Trophoblast cell (in vitro differentiated cells and primary cell): ENCODE measurements around the gene HEPH.

Experiments
- DNase-seq, 2 donors: peaks; one replicate each; pipeline ENCODE4 v3.0.0-alpha.2; 2016
- H2AFZ ChIP-seq: 2 replicates; pipeline ENCODE4 v1.6.1; 2013; ENCODE audit warnings: low read length, moderate library complexity, mild to moderate bottlenecking; ENCODE audit not compliant: insufficient read depth, poor library complexity
- H2AK5ac ChIP-seq: 2 replicates; pipeline ENCODE4 v1.6.1; 2013; ENCODE audit warnings: mild to moderate bottlenecking, low read length
- H2BK120ac ChIP-seq: 2 replicates; pipeline ENCODE4 v1.6.1; 2013; ENCODE audit warnings: low read length, mild to moderate bottlenecking, moderate library complexity; ENCODE audit not compliant: insufficient read depth, poor library complexity
- H2BK12ac ChIP-seq: 2 replicates; pipeline ENCODE4 v1.6.1; 2013; ENCODE audit warnings: mild to moderate bottlenecking, low read length, moderate library complexity
- H2BK5ac ChIP-seq: 2 replicates; pipeline ENCODE4 v1.6.1; 2013; ENCODE audit warnings: low read length, low read depth, moderate library complexity, mild to moderate bottlenecking; ENCODE audit not compliant: poor library complexity
- H3K14ac ChIP-seq: 2 replicates; pipeline ENCODE4 v1.6.1; 2013; ENCODE audit warnings: mild to moderate bottlenecking, low read length
- H3K18ac ChIP-seq: 2 replicates; pipeline ENCODE4 v1.6.1; 2013; ENCODE audit warnings: mild to moderate bottlenecking, low read length
- H3K23ac ChIP-seq: 2 replicates; pipeline ENCODE4 v1.6.1; 2013; ENCODE audit warnings: low read length
- H3K27ac ChIP-seq: 2 replicates; pipeline ENCODE4 v1.5.1; 2013; ENCODE audit warnings: low read depth, mild to moderate bottlenecking, inconsistent platforms, low read length, moderate library complexity
- H3K27me3 ChIP-seq: 2 replicates; pipeline ENCODE4 v1.6.1; 2013; ENCODE audit warnings: inconsistent platforms, mild to moderate bottlenecking, low read length, moderate library complexity; ENCODE audit not compliant: insufficient read depth
- H3K36me3 ChIP-seq, 2 experiments: 1 replicate in 1 of 2; 2 replicates in 1 of 2; pipeline ENCODE4 v1.6.1; 2013; ENCODE audit warnings: low read length in 2 of 2, mild to moderate bottlenecking in 2 of 2, moderate library complexity in 1 of 2; ENCODE audit not compliant: insufficient read depth in 2 of 2, control insufficient read depth in 1 of 2
- H3K4ac ChIP-seq: 2 replicates; pipeline ENCODE4 v1.6.1; 2013; ENCODE audit warnings: low read depth, mild to moderate bottlenecking, low read length, moderate library complexity
- H3K4me1 ChIP-seq, 2 experiments: 1 replicate in 1 of 2; 2 replicates in 1 of 2; pipeline ENCODE4 v1.6.1; 2013; ENCODE audit warnings: low read length in 2 of 2, mild to moderate bottlenecking in 2 of 2, moderate library complexity in 1 of 2; ENCODE audit not compliant: insufficient read depth in 2 of 2, control insufficient read depth in 1 of 2
- H3K4me2 ChIP-seq: 2 replicates; pipeline ENCODE4 v1.6.1; 2013; ENCODE audit warnings: inconsistent platforms, mild to moderate bottlenecking, low read length, moderate library complexity
- H3K4me3 ChIP-seq: 2 replicates; pipeline ENCODE4 v1.5.1; 2013; ENCODE audit warnings: mild to moderate bottlenecking, low read depth, low read length, inconsistent platforms
- H3K79me1 ChIP-seq: one replicate; pipeline ENCODE4 v1.6.1; 2013; ENCODE audit warnings: low read length
- H3K79me2 ChIP-seq: 2 replicates; pipeline ENCODE4 v1.6.1; 2013; ENCODE audit warnings: low read length, mild to moderate bottlenecking; ENCODE audit not compliant: control insufficient read depth, insufficient read depth, poor library complexity
- H3K9ac ChIP-seq: 2 replicates; pipeline ENCODE4 v1.6.1; 2013; ENCODE audit warnings: mild to moderate bottlenecking, low read length
- H3K9me3 ChIP-seq: 2 replicates; pipeline ENCODE4 v1.6.1; 2013; ENCODE audit warnings: low read depth, mild to moderate bottlenecking, control low read depth, inconsistent platforms, low read length; ENCODE audit not compliant: insufficient read depth
- H4K12ac ChIP-seq: 2 replicates; pipeline ENCODE4 v1.6.1; 2013; ENCODE audit warnings: low read depth, mild to moderate bottlenecking, low read length, moderate library complexity
- H4K8ac ChIP-seq: 2 replicates; pipeline ENCODE4 v1.6.1; 2013; ENCODE audit warnings: low read depth, mild to moderate bottlenecking, low read length, moderate library complexity
- H4K91ac ChIP-seq: one replicate; pipeline ENCODE4 v1.6.1; 2013; ENCODE audit warnings: low read depth, mild to moderate bottlenecking, low read length, moderate library complexity
- WGBS: extraction: QIAGEN DNeasy Blood & Tissue Kit; methylation state at CpG from one replicate; pipeline ENCODE4 v1.1.7; 2013; ENCODE audit warnings: missing lambda C conversion rate; ENCODE audit not compliant: insufficient read length, insufficient coverage; ENCODE audit errors: extremely low coverage; 5-methylcytosine and 5-hydroxymethylcytosine counted together

Gene HEPH

DNA sequence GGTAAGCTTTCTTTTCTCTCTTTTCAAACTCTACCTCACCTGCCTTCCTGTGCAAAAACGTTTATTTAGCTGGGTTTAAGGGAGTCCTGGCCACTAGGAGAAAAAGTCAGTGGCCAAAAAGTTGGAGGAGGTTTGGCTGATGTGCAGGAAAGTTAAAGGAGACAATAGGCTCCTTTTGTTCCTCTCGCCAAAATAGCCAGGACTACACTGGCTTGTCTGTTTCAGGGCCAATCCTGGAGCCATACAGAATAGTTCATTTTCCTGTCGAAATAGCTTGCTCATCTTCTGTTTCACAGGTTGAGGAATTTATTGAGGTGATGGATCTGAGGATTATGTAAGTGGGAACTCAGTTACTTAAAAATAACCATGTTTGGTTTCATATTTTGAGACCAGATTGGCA, 423 bp downstream of the HEPH start:
- Histone ChIP-seq H3K14ac (peak overlapping the region; percentile 70), H3K79me1 (peaks cover 3% of the 10 kb centered on the region), H3K18ac (no peak overlapping the region), H3K36me3 (no peaks in the 10 kb centered on the region), H2BK5ac (peak overlapping the region; percentile 63), H3K27me3 (no peaks in the 10 kb centered on the region), H3K4me2 (peak overlapping the region; percentile 66), H2AK5ac (no peak overlapping the region), H3K79me2 (peaks cover 3% of the 10 kb centered on the region), H4K8ac (peak overlapping the region; percentile 60), H3K27ac (peak overlapping the region; percentile 34), H3K9me3 (no peaks in the 10 kb centered on the region), H3K23ac (no peak overlapping the region), H3K4ac (peak overlapping the region; percentile 55), H3K9ac (peak overlapping the region; percentile 75), H3K4me1 (peaks cover 0 to 2% of the 10 kb centered on the region in 2 experiments), H2AFZ (no peak overlapping the region), H4K91ac (peak overlapping the region; percentile 62), H3K4me3 (peak overlapping the region; percentile 68), H2BK12ac (peak overlapping the region; percentile 58), H2BK120ac (peak overlapping the region; percentile 66), H4K12ac (no peak overlapping the region)
- no peak for DNase-seq
- WGBS: no CpG with 5 or more reads among the region's 3 CpGs

DNA sequence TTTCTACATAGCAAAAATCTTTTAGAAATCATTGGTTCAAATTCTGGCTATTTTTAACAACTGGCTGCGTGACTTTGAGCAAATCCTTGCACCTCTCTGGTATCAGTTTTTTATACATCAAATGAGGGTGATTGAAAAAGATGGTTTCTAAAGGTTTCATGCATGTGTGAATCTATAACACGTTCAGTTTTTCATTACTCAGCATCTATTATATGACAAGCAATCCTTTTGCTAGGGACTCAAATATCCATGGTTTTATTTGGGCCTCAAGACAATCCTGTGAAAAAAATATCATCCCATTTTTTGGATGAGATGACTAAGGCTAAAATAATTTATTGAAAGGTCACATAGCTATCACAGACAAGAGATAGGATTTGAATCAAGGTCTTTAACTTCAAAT, 884 bp downstream of the HEPH start:
- Histone ChIP-seq H2AK5ac (no peak overlapping the region), H2BK120ac (no peak overlapping the region)
- WGBS: no CpG with 5 or more reads among the region's 2 CpGs

GRCh38 chrX:66166671-66167070, 2.6 kb downstream of the HEPH start:
- Histone ChIP-seq H4K8ac (no peak overlapping the region), H3K36me3 (no peaks in the 10 kb centered on the region), H2AFZ (no peak overlapping the region), H3K9me3 (no peaks in the 10 kb centered on the region), H3K9ac (no peak overlapping the region), H3K4ac (no peak overlapping the region), H2AK5ac (no peak overlapping the region), H3K4me3 (no peak overlapping the region), H2BK120ac (no peak overlapping the region), H4K91ac (no peak overlapping the region), H3K27me3 (no peaks in the 10 kb centered on the region), H3K79me1 (peaks cover 3% of the 10 kb centered on the region), H2BK12ac (no peak overlapping the region), H3K18ac (no peak overlapping the region), H4K12ac (no peak overlapping the region), H3K14ac (no peak overlapping the region), H3K4me1 (peaks cover 0 to 5% of the 10 kb centered on the region in 2 experiments), H3K79me2 (peaks cover 3% of the 10 kb centered on the region), H3K23ac (no peak overlapping the region), H3K27ac (no peak overlapping the region), H2BK5ac (no peak overlapping the region), H3K4me2 (no peak overlapping the region)
- DNase-seq: no peak

More for the DNA sequence above, 884 bp downstream of the HEPH start:
- Histone ChIP-seq H2BK12ac (no peak overlapping the region), H3K9me3 (no peaks in the 10 kb centered on the region), H3K4me1 (peaks cover 0 to 2% of the 10 kb centered on the region in 2 experiments), H3K27me3 (no peaks in the 10 kb centered on the region), H3K4ac (no peak overlapping the region), H3K79me2 (peaks cover 3% of the 10 kb centered on the region), H2BK5ac (no peak overlapping the region), H3K23ac (no peak overlapping the region), H3K4me3 (no peak overlapping the region), H3K27ac (no peak overlapping the region), H3K79me1 (peaks cover 3% of the 10 kb centered on the region), H3K14ac (no peak overlapping the region), H4K91ac (no peak overlapping the region), H3K9ac (no peak overlapping the region), H4K8ac (no peak overlapping the region), H2AFZ (no peak overlapping the region), H3K4me2 (peak overlapping the region; percentile 39), H4K12ac (no peak overlapping the region), H3K36me3 (no peaks in the 10 kb centered on the region), H3K18ac (no peak overlapping the region)
- DNase-seq: no peak

- Histone ChIP-seq H2BK5ac (no peak overlapping the region), H4K91ac (no peak overlapping the region), H3K36me3 (no peaks in the 10 kb centered on the region), H3K79me1 (peaks cover 3% of the 10 kb centered on the region), H3K4me1 (peaks cover 0 to 5% of the 10 kb centered on the region in 2 experiments), H3K79me2 (peaks cover 3% of the 10 kb centered on the region), H2BK12ac (no peak overlapping the region), H3K9ac (no peak overlapping the region), H3K14ac (no peak overlapping the region), H4K8ac (no peak overlapping the region), H2BK120ac (no peak overlapping the region), H3K4me3 (no peak overlapping the region), H3K18ac (no peak overlapping the region), H2AK5ac (no peak overlapping the region), H3K23ac (no peak overlapping the region), H3K27me3 (no peaks in the 10 kb centered on the region), H3K4me2 (peak overlapping the region; percentile 27), H2AFZ (no peak overlapping the region), H3K9me3 (no peaks in the 10 kb centered on the region), H3K27ac (peak overlapping the region; percentile 26), H3K4ac (no peak overlapping the region), H4K12ac (no peak overlapping the region)
- no CpG with 5 or more reads among the region's 2 CpGs for WGBS
- DNase-seq: no peak
Observed at GRCh38 chrX:66167431-66167830, 3.4 kb downstream of the HEPH start.
